ENCODE measurements around the gene MAP3K5. TPM values are rescaled to one million over a fixed set of nuclear protein-coding genes. Genes with fewer than 3 reads are reported as not detected.

Gene MAP3K5
- total RNA-seq, 4 donors from 2014 or later = 16.2 to 52.7 (median 34.8) TPM

DNA sequence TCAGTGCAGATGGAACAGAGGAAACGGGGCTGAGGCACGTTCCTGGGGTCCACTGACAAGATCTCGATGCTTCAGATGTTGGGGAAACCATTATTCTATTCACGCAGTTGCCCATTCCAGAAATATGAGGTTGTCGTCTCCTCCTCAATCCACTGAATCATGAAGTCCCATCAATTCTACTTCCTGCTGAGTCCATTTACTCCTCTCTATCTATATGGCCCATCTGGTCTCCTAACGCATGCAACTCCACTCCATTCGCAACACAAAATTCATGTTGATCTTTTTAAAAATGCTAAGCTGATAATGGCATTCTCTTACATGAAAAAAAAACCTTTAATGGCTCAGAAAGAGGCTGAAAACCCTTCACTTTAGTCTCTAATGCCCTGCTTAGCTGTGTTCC is 37.5 kb downstream of the MAP3K5 start:
- Histone ChIP-seq H3K4me1 (peaks cover 21 to 40% (median 30%) of the 10 kb centered on the region in 4 donors), H3K27ac (no peak overlapping the region), H3K4me3 (no peak overlapping the region), H3K27me3 (no peaks in the 10 kb centered on the region), H3K9me3 (no peaks in the 10 kb centered on the region), H3K36me3 (no peaks in the 10 kb centered on the region)
- intact Hi-C loops (cut with DNase I; ENCODE audit: low total_unique reads) = no loop called here
- in situ Hi-C loops (cut with MboI; ENCODE audit: low pct_ligation_motif_present in 1 of 4, low pct_unique_long_range_greater_than_20kb in 1 of 4, low sequenced_read_pairs in 3 of 4) = no loop called here
- no peak for DNase-seq
- WGBS, 2 donors (ENCODE audit: low coverage in 1 of 2) = 85 to 88% methylated on average over 7 of the region's 7 CpGs
- TF ChIP-seq, protein P1, sequence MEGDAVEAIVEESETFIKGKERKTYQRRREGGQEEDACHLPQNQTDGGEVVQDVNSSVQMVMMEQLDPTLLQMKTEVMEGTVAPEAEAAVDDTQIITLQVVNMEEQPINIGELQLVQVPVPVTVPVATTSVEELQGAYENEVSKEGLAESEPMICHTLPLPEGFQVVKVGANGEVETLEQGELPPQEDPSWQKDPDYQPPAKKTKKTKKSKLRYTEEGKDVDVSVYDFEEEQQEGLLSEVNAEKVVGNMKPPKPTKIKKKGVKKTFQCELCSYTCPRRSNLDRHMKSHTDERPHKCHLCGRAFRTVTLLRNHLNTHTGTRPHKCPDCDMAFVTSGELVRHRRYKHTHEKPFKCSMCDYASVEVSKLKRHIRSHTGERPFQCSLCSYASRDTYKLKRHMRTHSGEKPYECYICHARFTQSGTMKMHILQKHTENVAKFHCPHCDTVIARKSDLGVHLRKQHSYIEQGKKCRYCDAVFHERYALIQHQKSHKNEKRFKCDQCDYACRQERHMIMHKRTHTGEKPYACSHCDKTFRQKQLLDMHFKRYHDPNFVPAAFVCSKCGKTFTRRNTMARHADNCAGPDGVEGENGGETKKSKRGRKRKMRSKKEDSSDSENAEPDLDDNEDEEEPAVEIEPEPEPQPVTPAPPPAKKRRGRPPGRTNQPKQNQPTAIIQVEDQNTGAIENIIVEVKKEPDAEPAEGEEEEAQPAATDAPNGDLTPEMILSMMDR (IDR thresholded peaks at IDR 0.05) = no peak
- TF ChIP-seq EP300 (IDR thresholded peaks at IDR 0.05; ENCODE audit: low read depth) (no peak), POLR2AphosphoS5 (IDR thresholded peaks at IDR 0.05) (no peak), POLR2A (IDR thresholded peaks at IDR 0.05) (no peak)

DNA sequence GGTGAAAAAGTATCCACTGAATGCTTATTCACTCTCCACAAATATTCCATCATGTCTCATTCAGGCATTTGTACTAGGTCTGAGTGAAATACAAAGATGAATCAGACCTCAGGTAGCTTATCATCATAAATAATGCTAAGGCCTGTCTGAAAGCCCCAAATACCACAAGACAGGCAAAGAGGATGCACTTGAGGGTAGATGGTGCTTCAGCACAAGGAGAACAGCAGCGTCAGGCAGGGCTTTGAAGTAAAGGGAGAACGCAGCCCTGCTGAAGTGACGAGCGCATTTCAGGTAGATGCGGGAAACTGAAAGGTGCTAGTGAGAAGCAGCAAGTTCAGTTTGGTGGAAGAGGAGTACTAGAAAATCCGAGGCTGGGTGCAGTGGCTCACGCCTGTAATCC is 38.7 kb downstream of the MAP3K5 start:
- Histone ChIP-seq H3K27me3 (no peaks in the 10 kb centered on the region), H3K9me3 (no peaks in the 10 kb centered on the region), H3K4me1 (peaks cover 21 to 40% (median 31%) of the 10 kb centered on the region in 4 donors), H3K4me3 (no peak overlapping the region), H3K27ac (no peak overlapping the region), H3K36me3 (no peaks in the 10 kb centered on the region)
- WGBS, 2 donors (ENCODE audit: low coverage in 1 of 2) = 83 to 96% methylated on average over 4 to 7 of the region's 7 CpGs
- peak; percentile 31 for DNase-seq
- in situ Hi-C loops (cut with MboI; ENCODE audit: low pct_ligation_motif_present in 1 of 4, low pct_unique_long_range_greater_than_20kb in 1 of 4, low sequenced_read_pairs in 3 of 4) = no loop called here
- TF ChIP-seq POLR2AphosphoS5 (IDR thresholded peaks at IDR 0.05) (no peak), EP300 (IDR thresholded peaks at IDR 0.05; ENCODE audit: low read depth) (no peak), POLR2A (IDR thresholded peaks at IDR 0.05) (no peak)
- TF ChIP-seq, protein P1 (IDR thresholded peaks at IDR 0.05) = no peak
- intact Hi-C loops (cut with DNase I; ENCODE audit: low total_unique reads) = no loop called here

DNA sequence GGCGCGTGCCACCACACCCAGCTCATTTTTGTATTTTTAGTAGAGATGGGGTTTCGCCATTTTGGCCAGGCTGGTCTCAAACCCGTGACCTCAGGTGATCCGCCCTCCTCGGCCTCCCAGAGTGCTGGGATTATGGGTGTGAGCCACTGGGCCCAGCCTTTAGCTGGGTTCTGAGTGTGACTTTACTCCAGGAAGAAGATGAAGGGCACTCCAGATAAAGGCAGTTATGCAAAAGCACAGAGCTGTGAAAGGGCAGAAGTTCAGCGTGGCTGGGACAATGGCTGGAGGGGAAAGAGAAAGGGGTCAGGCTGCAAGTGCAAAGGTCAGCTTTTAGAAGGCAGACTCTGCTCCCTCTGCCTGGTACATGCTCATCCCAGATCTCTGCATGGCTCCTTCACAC is 39.7 kb downstream of the MAP3K5 start:
- intact Hi-C loops (cut with DNase I; ENCODE audit: low total_unique reads) (no loop called here), in situ Hi-C loops (cut with MboI; ENCODE audit: low pct_ligation_motif_present in 1 of 4, low pct_unique_long_range_greater_than_20kb in 1 of 4, low sequenced_read_pairs in 3 of 4) (no loop called here)
- no peak overlapping the region for H3K4me3 ChIP-seq
- peaks cover 21 to 40% (median 31%) of the 10 kb centered on the region in 4 donors for H3K4me1 ChIP-seq
- no peaks in the 10 kb centered on the region for H3K27me3 ChIP-seq
- no peaks in the 10 kb centered on the region for H3K36me3 ChIP-seq
- no peaks in the 10 kb centered on the region for H3K9me3 ChIP-seq
- peak overlapping the region; percentile 62 to 79 (median 76) for H3K27ac ChIP-seq
- WGBS, 2 donors (ENCODE audit: low coverage in 1 of 2) = 65 to 100% methylated on average over 2 to 7 of the region's 7 CpGs
- DNase-seq = peak; percentile 35
- TF ChIP-seq POLR2AphosphoS5 (IDR thresholded peaks at IDR 0.05) = no peak

DNA sequence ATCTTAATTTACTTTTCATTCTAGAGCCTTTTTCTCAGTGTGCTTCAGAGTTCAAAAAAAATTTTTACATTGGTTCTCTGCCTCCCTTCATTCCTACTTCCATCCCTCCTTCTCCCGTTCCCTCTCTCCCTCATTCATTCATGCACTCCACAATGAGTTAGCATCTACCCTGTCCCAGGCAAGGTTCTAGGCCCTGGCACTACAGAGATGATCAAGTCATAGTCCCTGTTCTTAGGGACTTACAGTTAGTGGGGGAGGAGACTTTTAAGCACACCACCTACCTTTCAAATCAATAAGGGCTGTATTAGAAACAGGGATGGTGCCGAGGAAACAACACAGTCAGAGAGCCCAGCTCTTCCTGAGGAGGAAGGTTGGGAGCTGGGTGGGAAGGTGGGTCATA is 40.3 kb downstream of the MAP3K5 start:
- intact Hi-C loops (cut with DNase I; ENCODE audit: low total_unique reads) (no loop called here), in situ Hi-C loops (cut with MboI; ENCODE audit: low pct_ligation_motif_present in 1 of 4, low pct_unique_long_range_greater_than_20kb in 1 of 4, low sequenced_read_pairs in 3 of 4) (no loop called here)
- Histone ChIP-seq H3K36me3 (no peaks in the 10 kb centered on the region), H3K27ac (peak overlapping the region; percentile 62 to 79 (median 76)), H3K4me1 (peaks cover 21 to 40% (median 31%) of the 10 kb centered on the region in 4 donors), H3K27me3 (no peaks in the 10 kb centered on the region), H3K4me3 (peak overlapping the region in 2 of 4 donors; percentile 12 to 33), H3K9me3 (no peaks in the 10 kb centered on the region)
- TF ChIP-seq POLR2AphosphoS5 (IDR thresholded peaks at IDR 0.05) = no peak
- TF ChIP-seq POLR2A (IDR thresholded peaks at IDR 0.05) = no peak
- TF ChIP-seq EP300 (IDR thresholded peaks at IDR 0.05; ENCODE audit: low read depth) = no peak
- TF ChIP-seq, protein P1 (IDR thresholded peaks at IDR 0.05) = no peak
- DNase-seq = no peak
- WGBS, 2 donors (ENCODE audit: low coverage in 1 of 2) = 50 to 71% methylated on average over 1 to 2 of the region's 2 CpGs

DNA sequence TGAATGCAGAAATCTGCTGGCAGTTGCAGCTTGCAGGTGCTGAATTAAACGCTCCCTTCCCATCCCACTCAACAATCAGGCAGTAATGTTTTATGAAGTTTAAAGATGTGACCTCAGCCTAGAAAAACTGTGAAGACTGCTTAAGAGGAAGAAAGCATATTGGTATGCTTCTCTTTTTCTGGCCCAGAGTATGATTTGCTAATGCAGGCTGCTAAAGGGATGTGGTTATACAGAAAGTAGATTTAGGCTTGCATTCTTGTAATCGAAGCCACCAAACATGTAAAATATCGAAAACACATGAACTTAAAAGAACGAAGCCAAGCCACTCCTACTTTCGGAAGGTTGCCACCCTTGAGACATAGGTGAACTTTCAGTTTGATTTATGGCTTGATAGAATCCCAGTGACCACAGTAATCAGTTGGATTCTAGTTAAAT is 40.7 kb downstream of the MAP3K5 start:
- intact Hi-C loops (cut with DNase I; ENCODE audit: low total_unique reads) = no loop called here
- H3K4me3 ChIP-seq = peak overlapping the region in 2 of 4 donors; percentile 12 to 33
- WGBS, 2 donors (ENCODE audit: low coverage in 1 of 2) = 16 to 24% methylated on average over 5 of the region's 5 CpGs
- H3K9me3 ChIP-seq = no peaks in the 10 kb centered on the region
- peak overlapping the region; percentile 62 to 79 (median 76) for H3K27ac ChIP-seq
- H3K4me1 ChIP-seq = peaks cover 21 to 36% (median 31%) of the 10 kb centered on the region in 4 donors
- DNase-seq = peak; percentile 31
- H3K27me3 ChIP-seq = no peaks in the 10 kb centered on the region
- in situ Hi-C loops (cut with MboI; ENCODE audit: low pct_ligation_motif_present in 1 of 4, low pct_unique_long_range_greater_than_20kb in 1 of 4, low sequenced_read_pairs in 3 of 4) = no loop called here
- TF ChIP-seq POLR2A (IDR thresholded peaks at IDR 0.05) (no peak), POLR2AphosphoS5 (IDR thresholded peaks at IDR 0.05) (no peak), EP300 (IDR thresholded peaks at IDR 0.05; ENCODE audit: low read depth) (no peak)
- H3K36me3 ChIP-seq = no peaks in the 10 kb centered on the region
